Ovary (tissue), 9 donors: ENCODE data around the gene CTNNBL1. TPM values are rescaled to one million over a fixed set of nuclear protein-coding genes. Genes with fewer than 3 reads are reported as not detected.

Experiments used
- DNase-seq, 5 donors: peaks; one replicate each; pipeline ENCODE4 v3.0.0-alpha.2; 2019 to 2020
- H3K27ac ChIP-seq, 2 donors: fragments of 200-600 bp; one replicate each; pipeline versions ENCODE4 v1.5.1 to v1.8.0; 2019 to 2022
- H3K27me3 ChIP-seq: fragments of 200-600 bp; one replicate; pipeline ENCODE4 v1.8.0; 2022
- H3K36me3 ChIP-seq: fragments of 200-600 bp; sonication (generic); one replicate; pipeline ENCODE4 v1.5.1; 2019
- H3K4me1 ChIP-seq: one replicate; pipeline ENCODE4 v1.8.1; 2013; ENCODE audit warnings: mild to moderate bottlenecking, moderate library complexity; ENCODE audit not compliant: insufficient read depth
- H3K4me3 ChIP-seq: fragments of 200-600 bp; sonication (generic); one replicate; pipeline ENCODE4 v1.5.1; 2017
- H3K9me3 ChIP-seq, 2 donors: fragments of 200-600 bp in 1 of 2; sonication (generic) in 1 of 2; one replicate each; pipeline versions ENCODE4 v1.5.1 to v1.8.1; 2013 to 2019; ENCODE audit warnings: mild to moderate bottlenecking in 1 of 2, moderate library complexity in 1 of 2
- CTCF ChIP-seq, 3 donors: fragments of 450-650 bp in 2 of 3; fragments of 200-600 bp in 1 of 3; IDR thresholded peaks; one replicate each; pipeline versions ENCODE4 v1.5.1 to v1.8.0; 2016 to 2022; ENCODE audit warnings: antibody characterized with exemption in 3 of 3, mild to moderate bottlenecking in 1 of 3
- EP300 ChIP-seq: sonication (generic); formaldehyde crosslinking; IDR thresholded peaks from one replicate; pipeline ENCODE4 v1.6.1; 2017; ENCODE audit warnings: antibody characterized with exemption
- POLR2A ChIP-seq: fragments of 450-650 bp; IDR thresholded peaks from one replicate; pipeline ENCODE4 v1.6.1; 2017; ENCODE audit warnings: antibody characterized with exemption, mild to moderate bottlenecking, moderate library complexity
- WGBS, 3 donors: extraction: QIAGEN DNeasy Blood & Tissue Kit in 1 of 3; methylation state at CpG; one replicate each; pipeline versions ENCODE4 v1.1.5 to v1.1.7; 2013 to 2017; 5-methylcytosine and 5-hydroxymethylcytosine counted together
- intact Hi-C, 4 donors: fragments of 100-400 bp; cut with DNase I; formaldehyde crosslinking; loops; one replicate each; pipeline versions ENCODE4 v1.11.0 to v1.15.1; 2022 to 2023
- polyA plus RNA-seq, 2 donors: library from polyadenylated mRNA; stranded (reverse); fragments of 200-250 nt in 1 of 2; fragments of 350-450 nt in 1 of 2; fragmentation: Illumina TruSeq in 1 of 2; extraction: RNeasy Lipid Tissue Mini Kit (QIAGEN cat#74804) in 1 of 2; gene quantifications; one replicate each; pipeline ENCODE4 v1.2.3, GENCODE V29; 2013 to 2014
- total RNA-seq, 7 donors: library from RNA; depleted of rRNA in 2 of 7; stranded (reverse); fragments of >200 nt in 2 of 7; fragmentation: NEBNext Ultra II Directional in 3 of 7; extraction: Animal tissue kit (Norgen Biotek cat#: 25700) in 3 of 7; gene quantifications; one replicate each; pipeline versions ENCODE4 v1.1.0 to v1.2.4, GENCODE V29; 2016 to 2023
- donor health status: DM: no; HTN: no; CAD: no; lungs with moderate emphysema.
- donor health status: DM: no; HTN: no; CAD: no.
- donor health status: Bipolar disorder and iron deficiency.
- donor health status: DM: yes; HTN: yes; CAD: no.
- donor health status: DM: no; HTN: no; CAD: no.
- donor health status: DM: yes; HTN: yes; CAD: no.

CTNNBL1 gene
- total and polyA plus RNA-seq, 9 donors: 17.3 to 58.7 (median 42.3) TPM

GRCh38 chr20:37879843-37880242 is 186.0 kb downstream of the CTNNBL1 start:
- H3K27ac ChIP-seq: no peak overlapping the region
- intact Hi-C loops: no loop called here
- WGBS, 3 donors: 87 to 94% (median 88%) methylated on average over 1 of the region's 1 CpG
- no peak for DNase-seq
- no peak for TF ChIP-seq POLR2A
- no peak for TF ChIP-seq EP300
- TF ChIP-seq CTCF (IDR thresholded peaks at IDR 0.05): no peak
- H3K4me3 ChIP-seq: no peak overlapping the region
- H3K4me1 ChIP-seq: peaks cover 2% of the 10 kb centered on the region
- no peaks in the 10 kb centered on the region for H3K27me3 ChIP-seq
- H3K36me3 ChIP-seq: no peaks in the 10 kb centered on the region
- H3K9me3 ChIP-seq: no peaks in the 10 kb centered on the region

GRCh38 chr20:37880726-37881591 is 187.1 kb downstream of the CTNNBL1 start:
- WGBS, 3 donors: 26 to 34% (median 29%) methylated on average over 18 of the region's 18 CpGs
- DNase-seq: peak in 3 of 5 donors; percentile 24 to 50 (median 38)
- no peaks in the 10 kb centered on the region for H3K36me3 ChIP-seq
- peaks cover 2% of the 10 kb centered on the region for H3K4me1 ChIP-seq
- H3K9me3 ChIP-seq: no peaks in the 10 kb centered on the region
- TF ChIP-seq CTCF (IDR thresholded peaks at IDR 0.05) (no peak), POLR2A (no peak), EP300 (no peak)
- H3K4me3 ChIP-seq: no peak overlapping the region
- intact Hi-C loops: no loop called here
- no peak overlapping the region for H3K27ac ChIP-seq
- H3K27me3 ChIP-seq: no peaks in the 10 kb centered on the region

GRCh38 chr20:37881601-37882343 is 187.9 kb downstream of the CTNNBL1 start:
- H3K4me3 ChIP-seq: no peak overlapping the region
- 70 to 77% (median 70%) methylated on average over 21 to 22 of the region's 22 CpGs for WGBS, 3 donors
- intact Hi-C loops: no loop called here
- no peaks in the 10 kb centered on the region for H3K27me3 ChIP-seq
- no peaks in the 10 kb centered on the region for H3K36me3 ChIP-seq
- TF ChIP-seq POLR2A (no peak), CTCF (IDR thresholded peaks at IDR 0.05) (no peak)
- no peak for DNase-seq
- peaks cover 2% of the 10 kb centered on the region for H3K4me1 ChIP-seq
- no peak overlapping the region for H3K27ac ChIP-seq
- H3K9me3 ChIP-seq: no peaks in the 10 kb centered on the region

- no peaks in the 10 kb centered on the region for H3K27me3 ChIP-seq
- H3K4me3 ChIP-seq: no peak overlapping the region
- DNase-seq: no peak
- peaks cover 2% of the 10 kb centered on the region for H3K4me1 ChIP-seq
- 63 to 74% (median 70%) methylated on average over 16 of the region's 16 CpGs for WGBS, 3 donors
- intact Hi-C loops: no loop called here
- no peaks in the 10 kb centered on the region for H3K9me3 ChIP-seq
- H3K36me3 ChIP-seq: no peaks in the 10 kb centered on the region
- no peak overlapping the region for H3K27ac ChIP-seq
- TF ChIP-seq POLR2A: no peak
- TF ChIP-seq EP300: no peak
- TF ChIP-seq CTCF (IDR thresholded peaks at IDR 0.05): no peak
These were observed 189.3 kb downstream of the CTNNBL1 start for GRCh38 chr20:37882961-37883712.
